HL-60 (cell line): Measurements from ENCODE around the gene INO80.

Experiments used
- DNase-seq, 2 experiments: peaks; one replicate each; pipeline ENCODE4 v3.0.0-alpha.2; 2010 to 2020; ENCODE audit warnings: low read depth in 1 of 2, low spot score in 1 of 2
- H3K27ac ChIP-seq: fragments of 250-450 bp; sonication (Bioruptor Pico); replicated peaks from 2 replicates; pipeline ENCODE4 v1.5.1; 2020; ENCODE audit warnings: mild to moderate bottlenecking, moderate library complexity
- H3K27me3 ChIP-seq: fragments of 250-450 bp; sonication (Bioruptor Pico); 2 replicates; pipeline ENCODE4 v1.5.1; 2021; ENCODE audit warnings: mild to moderate bottlenecking, moderate library complexity; ENCODE audit not compliant: insufficient read depth, poor library complexity, severe bottlenecking
- H3K4me3 ChIP-seq: replicated peaks from 2 replicates; pipeline ENCODE4 v1.5.1; 2011; ENCODE audit warnings: mild to moderate bottlenecking, control low read depth, low read length; ENCODE audit not compliant: insufficient read depth
- CTCF ChIP-seq: IDR thresholded peaks from one replicate; pipeline ENCODE4 v1.5.1; 2011; ENCODE audit warnings: low read length, control low read depth, inconsistent platforms; ENCODE audit not compliant: insufficient read depth
- GABPA ChIP-seq: IDR thresholded peaks from 2 replicates; pipeline ENCODE4 v1.6.1; 2012; ENCODE audit warnings: low read depth
- POLR2AphosphoS5 ChIP-seq: IDR thresholded peaks from 2 replicates; pipeline ENCODE4 v1.6.1; 2012; ENCODE audit warnings: low read depth
- REST ChIP-seq: IDR thresholded peaks from 2 replicates; pipeline ENCODE4 v1.6.1; 2012; ENCODE audit warnings: low read depth; ENCODE audit not compliant: insufficient replicate concordance
- SPI1 ChIP-seq: IDR thresholded peaks from 2 replicates; pipeline ENCODE4 v1.6.1; 2012; ENCODE audit warnings: low read depth, mild to moderate bottlenecking, borderline replicate concordance

Gene INO80

GRCh38 chr15:41060505-41060904 lies 55.6 kb downstream of the INO80 start:
- H3K27ac ChIP-seq: no peak overlapping the region
- DNase-seq: no peak
- TF ChIP-seq POLR2AphosphoS5: no peak
- TF ChIP-seq REST: no peak
- no peak for TF ChIP-seq SPI1
- TF ChIP-seq GABPA: no peak
- TF ChIP-seq CTCF: no peak
- no peak overlapping the region for H3K4me3 ChIP-seq
- H3K27me3 ChIP-seq: no peaks in the 10 kb centered on the region

- H3K27ac ChIP-seq: no peak overlapping the region
- no peaks in the 10 kb centered on the region for H3K27me3 ChIP-seq
- TF ChIP-seq REST (no peak), GABPA (no peak), POLR2AphosphoS5 (no peak), CTCF (no peak), SPI1 (no peak)
- no peak overlapping the region for H3K4me3 ChIP-seq
- no peak for DNase-seq
These were observed 59.3 kb downstream of the INO80 start for GRCh38 chr15:41056810-41057209.

- no peak for DNase-seq
- Histone ChIP-seq H3K27me3 (no peaks in the 10 kb centered on the region), H3K4me3 (no peak overlapping the region), H3K27ac (no peak overlapping the region)
- no peak for TF ChIP-seq REST
- TF ChIP-seq GABPA: no peak
- TF ChIP-seq POLR2AphosphoS5: no peak
- TF ChIP-seq CTCF: no peak
- TF ChIP-seq SPI1: no peak
These were observed 60.4 kb downstream of the INO80 start for GRCh38 chr15:41055706-41056105.
